ENCODE data around the gene DSCAML1. TPM values are rescaled to one million over a fixed set of nuclear protein-coding genes. Genes with fewer than 3 reads are reported as not detected.
"Not testable (repeated sequence)": the region's sequence is repeated elsewhere in the genome, so short reads cannot be mapped to it uniquely, and the experiment has no call there.

Gene DSCAML1
- polyA plus RNA-seq, 4 donors: 1.7 to 2.9 (median 2.0) TPM

DNA sequence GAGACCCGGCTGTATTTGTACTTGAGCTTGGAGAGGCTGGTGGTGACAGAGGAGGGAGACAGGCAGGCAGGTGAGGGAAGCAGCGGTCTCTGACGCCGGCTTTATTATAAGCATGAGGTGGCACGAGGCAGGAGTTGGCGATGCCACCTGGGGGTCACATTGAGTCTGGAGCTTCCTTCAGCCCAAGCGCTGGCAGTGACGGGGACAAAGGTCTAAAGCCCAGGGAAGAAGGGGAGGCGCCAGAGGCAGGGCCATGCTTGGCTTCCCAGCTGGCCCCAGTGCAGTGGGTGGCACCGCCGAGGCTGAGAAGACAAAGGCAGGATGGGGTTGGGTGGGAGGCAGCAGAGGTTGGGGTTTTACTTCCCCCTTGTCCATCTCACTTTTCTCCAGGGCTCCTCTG is 23.1 kb upstream of the DSCAML1 start:
- no peak for DNase-seq (ENCODE audit: low read depth in 4 of 4, low spot score in 3 of 4)

DNA sequence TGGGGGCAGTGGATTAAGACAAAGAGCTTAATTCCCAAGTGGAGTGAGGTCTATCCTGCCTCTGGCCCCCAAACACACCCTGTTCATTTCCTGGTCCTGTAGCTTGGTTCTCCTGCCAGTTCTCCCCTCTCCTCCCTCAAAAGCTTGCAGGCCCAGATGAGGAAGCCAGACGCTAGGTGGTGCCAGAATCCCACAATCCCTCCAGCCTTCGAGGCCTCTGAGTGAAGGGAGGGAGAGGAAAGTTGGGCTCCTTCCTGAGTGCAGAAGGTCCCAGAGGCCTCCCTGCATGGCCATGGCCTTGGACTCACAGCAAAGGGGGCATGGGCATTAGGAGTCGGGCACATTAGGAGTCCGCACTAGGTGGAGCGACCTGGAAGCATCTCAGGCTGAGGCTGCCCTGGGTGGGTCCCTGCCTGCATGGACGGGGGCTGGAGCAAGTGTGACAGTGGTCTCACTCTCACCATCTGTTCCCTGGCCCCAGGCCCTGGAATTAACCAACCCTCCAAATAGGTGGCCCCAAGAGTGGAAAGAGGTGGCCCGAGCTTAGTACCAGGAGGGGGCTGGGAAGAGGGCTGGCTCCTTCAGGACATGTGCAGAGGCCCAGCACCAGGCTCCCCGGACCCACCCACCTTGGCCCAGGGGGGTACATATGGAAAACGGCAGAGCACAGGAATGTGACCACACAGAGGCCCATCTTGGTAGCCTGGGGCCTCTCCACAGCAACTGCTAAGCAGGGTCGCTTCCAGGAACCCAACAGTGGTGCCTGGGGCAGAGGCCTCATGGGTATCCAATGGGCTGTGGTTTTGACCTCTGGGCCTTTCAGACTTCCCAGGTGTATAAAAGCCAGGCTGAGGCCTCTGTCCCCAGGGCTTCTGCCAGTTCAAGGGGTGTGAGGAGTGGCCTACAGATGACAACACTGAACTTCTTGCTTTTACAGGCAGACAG is 22.4 kb upstream of the DSCAML1 start:
- DNase-seq (ENCODE audit: low read depth in 4 of 4, low spot score in 3 of 4): peak in 2 of 4 donors; percentile 74

DNA sequence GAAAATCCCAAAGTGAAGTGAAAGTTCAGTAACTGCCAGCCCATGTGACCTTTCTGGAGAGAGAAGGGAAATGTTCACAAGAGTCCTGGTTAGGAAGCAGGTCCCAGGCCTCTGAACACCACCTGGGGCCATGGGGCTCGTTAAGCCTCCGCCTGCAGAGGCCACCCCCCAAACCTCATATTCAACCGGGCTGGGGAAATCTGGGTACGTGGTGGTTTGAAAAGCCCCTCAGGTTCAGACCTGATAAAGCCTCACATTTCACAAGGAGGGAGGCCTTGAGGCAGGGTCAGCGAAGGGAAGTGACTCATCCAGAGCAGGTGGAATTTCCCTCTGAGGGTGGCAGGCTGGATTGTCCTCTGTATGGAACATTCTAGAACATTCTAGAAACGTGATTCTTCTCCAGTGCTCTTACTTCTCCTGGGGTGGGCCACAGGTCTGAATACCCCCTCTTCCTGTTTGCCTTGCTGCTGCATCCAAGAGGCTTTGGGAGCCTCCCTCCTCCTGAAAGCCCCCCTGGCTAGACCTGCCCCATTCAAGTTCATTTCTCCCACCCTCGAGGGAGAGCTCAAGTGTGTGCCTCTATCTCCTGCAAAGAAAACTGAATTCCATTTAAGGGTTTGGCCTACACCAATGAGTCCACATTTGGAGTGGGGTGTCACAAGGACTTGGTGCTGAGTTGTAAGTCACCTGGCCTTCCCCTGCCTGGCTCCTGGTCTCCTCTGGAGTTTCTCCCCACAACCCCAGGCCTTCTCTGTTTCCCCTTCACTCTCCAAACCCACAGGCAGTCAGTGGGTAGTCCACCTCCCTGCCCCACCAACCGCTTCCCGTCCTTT is 21.2 kb upstream of the DSCAML1 start:
- DNase-seq (ENCODE audit: low read depth in 4 of 4, low spot score in 3 of 4): no peak

DNA sequence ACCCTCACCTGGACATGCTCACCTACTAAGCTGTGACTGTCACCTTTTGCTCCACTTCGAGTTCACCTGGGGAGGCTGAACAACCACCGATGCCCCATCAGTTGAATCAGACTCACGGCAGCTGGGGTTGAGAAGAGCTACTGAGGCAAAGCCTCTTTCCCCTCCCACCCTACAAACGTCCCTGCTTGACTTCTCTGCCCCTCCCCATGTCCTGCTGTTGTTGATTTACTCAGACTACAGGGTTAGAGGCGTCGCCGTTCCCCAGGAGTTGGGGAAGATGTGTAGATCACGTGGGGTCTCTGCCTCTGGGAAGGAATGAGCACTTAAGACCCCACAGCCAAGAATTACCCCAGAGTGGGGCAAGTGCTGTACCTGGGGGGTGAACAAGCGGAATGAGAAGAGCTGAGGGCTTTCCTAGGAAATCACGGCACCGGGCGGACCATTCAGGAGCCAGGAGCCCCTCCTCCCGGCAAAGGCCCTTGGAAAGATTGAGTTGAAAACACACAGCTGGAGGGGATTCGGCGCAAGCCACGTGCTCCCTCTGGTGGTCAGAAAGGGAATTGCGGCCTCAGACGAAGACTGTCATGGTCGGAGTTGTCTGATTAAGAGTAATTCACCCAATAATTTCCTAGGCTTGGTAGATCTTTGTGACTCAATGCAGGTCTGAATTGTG is 20.5 kb upstream of the DSCAML1 start:
- peak in 3 of 4 donors; percentile 83 to 84 (median 83) for DNase-seq (ENCODE audit: low read depth in 4 of 4, low spot score in 3 of 4)

DNA sequence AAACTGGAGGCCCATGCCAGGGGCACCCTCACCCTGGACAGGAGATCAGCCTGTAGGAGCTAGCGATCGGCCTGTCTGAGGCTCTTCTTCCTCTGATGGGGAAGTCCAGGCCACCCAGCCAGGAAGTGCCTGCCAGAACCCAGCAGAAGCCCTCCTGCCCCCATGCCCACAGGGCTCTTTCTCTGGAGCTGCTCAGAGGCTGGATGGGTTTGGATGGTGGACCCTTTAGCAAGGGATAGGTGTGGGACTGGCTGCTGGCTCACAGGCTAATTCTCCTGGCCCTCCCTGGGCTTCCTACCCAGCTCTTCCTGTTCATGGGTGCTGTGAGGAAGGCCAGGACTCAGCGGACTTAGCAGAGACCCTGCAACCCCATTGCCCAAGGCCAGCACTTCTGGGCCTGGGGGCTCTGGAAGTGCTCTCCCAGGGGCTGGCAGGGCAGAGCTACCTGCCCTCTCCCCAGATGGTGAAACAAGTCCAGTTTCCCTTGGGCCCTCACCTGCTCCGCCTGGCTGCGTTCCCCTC is 19.9 kb upstream of the DSCAML1 start:
- DNase-seq (ENCODE audit: low read depth in 4 of 4, low spot score in 3 of 4): no peak

DNA sequence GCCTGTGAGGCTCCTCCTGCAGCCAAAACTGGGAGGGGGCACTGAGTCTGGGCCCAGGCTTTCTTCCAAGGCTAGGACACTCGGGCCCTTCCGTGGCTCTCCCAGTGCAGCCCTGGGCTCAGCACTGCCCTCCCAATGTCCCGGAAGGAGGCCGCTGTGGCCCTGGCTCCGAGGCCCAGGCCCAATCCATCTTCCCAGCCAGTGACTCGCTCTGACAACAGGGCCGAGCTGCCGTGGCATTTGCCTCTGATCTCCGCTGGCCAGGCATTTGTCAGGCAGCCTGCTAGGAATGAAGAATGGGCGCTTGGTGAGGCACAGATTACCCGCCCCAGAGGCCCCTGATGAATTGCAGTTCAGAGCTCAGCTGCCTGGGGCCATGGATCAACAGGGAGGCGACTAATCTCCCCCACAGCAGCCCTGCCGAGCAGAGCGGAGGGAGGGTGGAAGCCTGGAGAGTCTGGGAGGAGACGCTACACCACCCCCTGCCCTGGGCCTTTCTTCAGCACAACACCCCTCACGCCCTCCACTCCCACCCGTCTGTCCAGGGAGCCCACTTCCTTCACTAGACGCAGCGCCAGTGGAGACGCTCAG is 19.2 kb upstream of the DSCAML1 start:
- peak in 1 of 4 donors; percentile 69 for DNase-seq (ENCODE audit: low read depth in 4 of 4, low spot score in 3 of 4)

- DNase-seq (ENCODE audit: low read depth in 4 of 4, low spot score in 3 of 4): no peak
Measured at GRCh38 chr11:117815262-117815803, 18.3 kb upstream of the DSCAML1 start.

- DNase-seq (ENCODE audit: low read depth in 4 of 4, low spot score in 3 of 4): peak in 2 of 4 donors; percentile 73 to 76
Measured at GRCh38 chr11:117814766-117815261, 17.8 kb upstream of the DSCAML1 start.

GRCh38 chr11:117814204-117814765 is 17.3 kb upstream of the DSCAML1 start:
- DNase-seq (ENCODE audit: low read depth in 4 of 4, low spot score in 3 of 4): no peak

DNA sequence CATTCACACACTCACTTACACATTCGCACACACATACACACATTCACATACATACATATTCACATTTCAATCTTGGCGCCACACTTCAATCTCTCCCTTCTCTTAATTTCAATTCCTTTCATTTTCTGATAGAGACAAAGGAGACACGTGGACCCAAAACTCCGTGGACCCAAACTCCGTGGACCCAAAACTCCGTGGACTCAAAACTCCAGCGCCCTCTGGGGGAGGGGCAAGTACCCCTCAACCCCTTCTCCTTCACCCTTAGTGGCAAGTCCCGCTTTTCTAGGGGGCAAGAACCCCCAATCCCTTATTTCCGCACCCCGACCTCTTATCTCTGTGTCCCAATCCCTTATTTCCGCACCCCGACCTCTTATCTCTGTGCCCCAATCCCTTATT is 13.0 kb upstream of the DSCAML1 start:
- DNase-seq (ENCODE audit: low read depth in 4 of 4, low spot score in 3 of 4): not testable (repeated sequence)

DNA sequence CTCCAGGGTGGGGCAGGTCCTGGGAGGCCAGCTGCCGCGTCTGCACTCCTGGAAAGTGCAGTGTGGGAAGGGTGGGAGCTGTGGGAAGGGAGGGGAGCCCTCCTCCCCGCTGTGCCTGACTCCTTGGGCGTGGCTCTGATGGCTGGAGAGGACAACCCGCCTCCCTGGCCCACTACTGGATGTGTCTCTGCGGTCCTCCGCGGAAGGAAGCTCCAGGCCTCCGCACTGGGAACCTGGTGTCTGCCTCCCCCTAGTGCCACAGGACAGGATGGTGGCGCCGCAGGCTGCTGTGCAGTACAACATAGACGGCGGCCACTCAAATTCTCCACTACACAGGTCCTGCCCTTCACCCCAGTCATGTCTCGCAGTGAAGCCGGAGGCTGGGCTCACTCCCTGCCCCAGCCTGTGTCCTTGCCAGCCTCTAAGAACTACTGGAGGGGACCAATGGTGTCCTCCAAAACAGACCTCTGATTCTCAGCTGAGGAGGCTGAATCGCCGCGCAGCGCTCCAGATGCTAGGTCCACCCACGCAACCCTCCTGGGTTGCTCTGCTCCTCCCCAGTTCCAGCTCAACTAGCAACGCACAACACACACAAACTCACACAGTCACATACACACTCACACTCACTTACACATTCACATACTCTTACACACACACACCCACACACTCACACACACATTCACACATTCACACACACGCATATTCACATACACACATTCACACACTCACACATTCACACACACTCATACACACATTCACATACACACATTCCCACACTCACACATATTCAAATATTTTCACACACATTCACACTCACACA is 12.4 kb upstream of the DSCAML1 start:
- no peak for DNase-seq (ENCODE audit: low read depth in 4 of 4, low spot score in 3 of 4)

DNA sequence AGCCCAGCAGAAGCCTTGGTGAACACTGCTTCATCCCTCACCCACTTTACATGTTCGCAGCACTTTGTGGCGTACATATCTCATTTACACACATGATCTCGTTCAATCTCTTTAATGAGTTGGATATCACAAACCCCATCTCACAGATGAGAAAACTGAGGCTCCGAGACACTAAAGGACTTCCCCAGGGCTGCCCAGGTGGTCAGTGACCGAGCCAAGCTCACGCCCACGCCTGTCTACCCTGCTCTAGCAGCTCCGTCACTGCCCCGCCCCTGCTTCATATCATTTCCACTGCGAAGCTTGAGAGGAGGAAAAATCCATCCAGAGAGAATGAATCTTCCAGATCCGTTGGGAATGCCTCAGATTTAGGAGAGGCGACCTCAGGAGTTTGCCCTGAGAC is 11.8 kb upstream of the DSCAML1 start:
- DNase-seq (ENCODE audit: low read depth in 4 of 4, low spot score in 3 of 4): no peak

GRCh38 chr11:117807482-117808327 is 10.7 kb upstream of the DSCAML1 start:
- no peak for DNase-seq (ENCODE audit: low read depth in 4 of 4, low spot score in 3 of 4)

DNA sequence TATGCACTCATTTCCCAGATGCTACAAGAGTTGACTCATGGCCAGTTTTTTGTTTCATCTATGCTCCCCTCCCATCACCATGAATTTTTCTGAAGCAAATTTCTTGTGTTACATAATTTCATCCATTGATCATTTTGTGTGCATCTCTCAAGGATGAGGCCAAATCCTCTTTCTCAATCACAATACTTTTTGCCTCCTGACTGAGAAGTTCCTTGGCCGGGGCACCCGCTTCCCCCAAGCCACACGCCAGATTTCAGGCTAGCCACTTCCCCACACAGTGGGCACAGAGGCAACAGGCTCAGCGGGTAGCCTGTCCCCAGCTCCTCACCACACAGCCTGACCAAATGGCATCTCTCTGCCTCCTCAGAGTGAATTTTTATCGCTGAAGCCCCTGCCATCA is 9.8 kb upstream of the DSCAML1 start:
- no peak for DNase-seq (ENCODE audit: low read depth in 4 of 4, low spot score in 3 of 4)

DNA sequence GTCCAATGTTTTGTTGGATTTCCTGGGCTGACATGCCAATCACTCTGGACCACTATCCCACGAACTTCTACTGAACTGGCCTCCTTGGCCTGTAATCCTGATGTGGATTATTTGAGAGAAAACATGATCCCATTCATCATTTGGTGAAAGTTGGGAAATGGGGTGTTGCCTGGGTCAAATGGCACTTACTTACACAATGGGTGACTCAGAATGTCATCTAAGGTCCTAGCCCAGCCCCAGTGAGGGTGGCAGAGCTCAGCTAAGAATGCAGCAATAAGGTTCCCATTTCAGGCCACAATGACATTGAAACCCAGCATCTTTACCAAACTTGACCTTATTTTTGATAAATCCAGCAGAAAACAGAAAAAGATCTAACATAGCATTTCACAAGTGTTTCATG is 8.0 kb upstream of the DSCAML1 start:
- no peak for DNase-seq (ENCODE audit: low read depth in 4 of 4, low spot score in 3 of 4)

- DNase-seq (ENCODE audit: low read depth in 4 of 4, low spot score in 3 of 4): no peak
Measured at GRCh38 chr11:117803896-117804295, 6.9 kb upstream of the DSCAML1 start.

GRCh38 chr11:117799634-117800033 is 2.6 kb upstream of the DSCAML1 start:
- no peak for DNase-seq (ENCODE audit: low read depth in 4 of 4, low spot score in 3 of 4)

DNA sequence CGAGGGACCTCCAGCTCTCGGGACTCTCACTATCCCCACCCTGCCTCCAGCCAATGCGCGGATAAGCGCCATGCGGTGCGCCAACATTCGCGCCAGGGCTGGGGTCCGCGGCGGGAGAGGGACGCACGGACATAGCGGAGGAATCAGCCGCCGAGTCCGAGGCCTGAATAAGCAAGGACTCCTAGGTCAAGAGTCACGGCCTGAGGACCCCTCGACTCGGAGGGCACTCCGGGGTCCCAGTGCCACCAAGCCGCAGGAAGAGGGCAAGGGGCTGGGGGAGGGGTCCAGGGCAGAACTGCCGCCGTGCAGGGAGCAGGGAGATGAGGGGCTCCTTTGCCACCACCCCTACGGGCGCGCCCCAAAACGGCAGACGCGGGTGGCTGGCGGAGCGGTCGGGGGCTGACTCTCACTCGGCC is 552 bp downstream of the DSCAML1 start:
- no peak for DNase-seq (ENCODE audit: low read depth in 4 of 4, low spot score in 3 of 4)

All from right renal pelvis (tissue), 4 donors.